Ramos (cell line): ENCODE results near the gene LBX1.

ENCODE experiments used
- in situ Hi-C: fragments of 300-500 bp; cut with MboI; formaldehyde crosslinking; loops from one replicate; pipeline ENCODE4 v1.14.3; 2022; ENCODE audit warnings: low sequenced_read_pairs; ENCODE audit not compliant: unreplicated experiment

Gene LBX1

GRCh38 chr10:101229266-101230182 is at the start of gene LBX1:
Gene LBX1, minus strand, starts transcription at chr10:101229463. Its CDS starts 648 bp downstream, at chr10:101228815.
- in situ Hi-C loops: no loop called here

GRCh38 chr10:101273741-101274140 is 44.5 kb upstream of the LBX1 start:
- in situ Hi-C loops: no loop called here

GRCh38 chr10:101273330-101273729 is 44.1 kb upstream of the LBX1 start:
- in situ Hi-C loops: no loop called here

GRCh38 chr10:101272229-101272868 is 43.1 kb upstream of the LBX1 start:
- in situ Hi-C loops: no loop called here

- in situ Hi-C loops: no loop called here
Observed at GRCh38 chr10:101270763-101271162, 41.5 kb upstream of the LBX1 start.

GRCh38 chr10:101267776-101268175 is 38.5 kb upstream of the LBX1 start:
- in situ Hi-C loops: no loop called here

GRCh38 chr10:101267290-101267680 is 38.0 kb upstream of the LBX1 start:
- in situ Hi-C loops: no loop called here

GRCh38 chr10:101266381-101267289 is 37.4 kb upstream of the LBX1 start:
- in situ Hi-C loops: no loop called here

- in situ Hi-C loops: no loop called here
Observed at GRCh38 chr10:101263150-101263752, 34.0 kb upstream of the LBX1 start.

GRCh38 chr10:101262147-101262546 is 32.9 kb upstream of the LBX1 start:
- in situ Hi-C loops: no loop called here

- in situ Hi-C loops: no loop called here
Observed at GRCh38 chr10:101261702-101262101, 32.4 kb upstream of the LBX1 start.

GRCh38 chr10:101260764-101261481 is 31.7 kb upstream of the LBX1 start:
- in situ Hi-C loops: no loop called here

GRCh38 chr10:101258179-101258885 is 29.1 kb upstream of the LBX1 start:
- in situ Hi-C loops: no loop called here

GRCh38 chr10:101257491-101257890 is 28.2 kb upstream of the LBX1 start:
- in situ Hi-C loops: no loop called here

- in situ Hi-C loops: no loop called here
Observed at GRCh38 chr10:101257084-101257483, 27.8 kb upstream of the LBX1 start.

- in situ Hi-C loops: no loop called here
Observed at GRCh38 chr10:101256387-101256786, 27.1 kb upstream of the LBX1 start.

- in situ Hi-C loops: no loop called here
Observed at GRCh38 chr10:101250136-101250535, 20.9 kb upstream of the LBX1 start.

- in situ Hi-C loops: no loop called here
Observed at GRCh38 chr10:101249171-101249581, 19.9 kb upstream of the LBX1 start.

- in situ Hi-C loops: no loop called here
Observed at GRCh38 chr10:101246639-101247038, 17.4 kb upstream of the LBX1 start.
